Mesothelial cell of epicardium (in vitro differentiated cells): ENCODE measurements around the gene OR11G2. TPM values are rescaled to one million over a fixed set of nuclear protein-coding genes. Genes with fewer than 3 reads are reported as not detected.
"Not testable (repeated sequence)": the region's sequence is repeated elsewhere in the genome, so short reads cannot be mapped to it uniquely, and the experiment has no call there.

Experiments used
- DNase-seq, 2 experiments: peaks; one replicate each; pipeline ENCODE4 v3.0.0; 2021; ENCODE audit warnings: low spot score in 2 of 2; ENCODE audit not compliant: unreplicated experiment in 2 of 2
- H3K27ac Mint-ChIP-seq: 2 replicates; pipeline ENCODE4 v1.8.0; 2021; ENCODE audit warnings: mixed read lengths
- H3K27me3 Mint-ChIP-seq: 2 replicates; pipeline ENCODE4 v1.8.0; 2021; ENCODE audit warnings: low read depth, mixed read lengths
- H3K36me3 Mint-ChIP-seq: 2 replicates; pipeline ENCODE4 v1.8.0; 2021; ENCODE audit warnings: mixed read lengths
- H3K4me1 Mint-ChIP-seq: 2 replicates; pipeline ENCODE4 v1.8.0; 2021; ENCODE audit warnings: mixed read lengths
- H3K4me3 Mint-ChIP-seq: 2 replicates; pipeline ENCODE4 v1.8.0; 2021; ENCODE audit warnings: mild to moderate bottlenecking, moderate library complexity, mixed read lengths
- H3K9me3 Mint-ChIP-seq: 2 replicates; pipeline ENCODE4 v1.8.0; 2021; ENCODE audit warnings: mixed read lengths
- CTCF ChIP-seq: fragments of 200-600 bp; sonication (generic); IDR thresholded peaks from one replicate; pipeline ENCODE4 v1.5.0; 2021; ENCODE audit warnings: antibody characterized with exemption; ENCODE audit not compliant: unreplicated experiment
- total RNA-seq: library from RNA; stranded (reverse); gene quantifications from 3 replicates; pipeline ENCODE4 v1.2.1, GENCODE V29; 2021

The OR11G2 gene
- total RNA-seq, result not detected in 3 replicates

- H3K36me3 Mint-ChIP-seq, result no peaks in the 10 kb centered on the region
- no peak for TF ChIP-seq CTCF
- H3K27ac Mint-ChIP-seq, result no peak within 1 kb of the TSS
- H3K4me3 Mint-ChIP-seq, result no peak within 1 kb of the TSS
- DNase-seq, result no peak
- H3K4me1 Mint-ChIP-seq, result no peaks in the 10 kb centered on the region
- H3K9me3 Mint-ChIP-seq, result peaks cover 75% of the 10 kb centered on the region
- H3K27me3 Mint-ChIP-seq, result no peaks in the 10 kb centered on the region
Observed at GRCh38 chr14:20190596-20190995, at the start of gene OR11G2. TSS of gene OR11G2 (plus strand) at chr14:20190896. CDS start at chr14:20197438, 6,542 bp downstream.

GRCh38 chr14:20143911-20144310 is 46.8 kb upstream of the OR11G2 start:
- H3K27ac Mint-ChIP-seq, result no peak overlapping the region
- DNase-seq, result no peak
- no peaks in the 10 kb centered on the region for H3K36me3 Mint-ChIP-seq
- no peaks in the 10 kb centered on the region for H3K27me3 Mint-ChIP-seq
- TF ChIP-seq CTCF, result no peak
- H3K9me3 Mint-ChIP-seq, result peaks cover 69% of the 10 kb centered on the region
- H3K4me1 Mint-ChIP-seq, result no peaks in the 10 kb centered on the region
- no peak overlapping the region for H3K4me3 Mint-ChIP-seq

GRCh38 chr14:20144820-20145219 is 45.9 kb upstream of the OR11G2 start:
- H3K27me3 Mint-ChIP-seq, result no peaks in the 10 kb centered on the region
- no peak for TF ChIP-seq CTCF
- no peaks in the 10 kb centered on the region for H3K36me3 Mint-ChIP-seq
- no peak overlapping the region for H3K27ac Mint-ChIP-seq
- peaks cover 69% of the 10 kb centered on the region for H3K9me3 Mint-ChIP-seq
- no peaks in the 10 kb centered on the region for H3K4me1 Mint-ChIP-seq
- H3K4me3 Mint-ChIP-seq, result no peak overlapping the region
- DNase-seq, result no peak

GRCh38 chr14:20164462-20164861 is 26.2 kb upstream of the OR11G2 start:
- no peaks in the 10 kb centered on the region for H3K27me3 Mint-ChIP-seq
- peaks cover 88% of the 10 kb centered on the region for H3K9me3 Mint-ChIP-seq
- no peak overlapping the region for H3K4me3 Mint-ChIP-seq
- no peak for TF ChIP-seq CTCF
- no peak overlapping the region for H3K27ac Mint-ChIP-seq
- DNase-seq, result no peak
- peaks cover 2% of the 10 kb centered on the region for H3K36me3 Mint-ChIP-seq
- H3K4me1 Mint-ChIP-seq, result no peaks in the 10 kb centered on the region

- DNase-seq, result no peak
- H3K36me3 Mint-ChIP-seq, result peaks cover 2% of the 10 kb centered on the region
- no peak overlapping the region for H3K27ac Mint-ChIP-seq
- H3K4me1 Mint-ChIP-seq, result no peaks in the 10 kb centered on the region
- H3K9me3 Mint-ChIP-seq, result peaks cover 70% of the 10 kb centered on the region
- no peak overlapping the region for H3K4me3 Mint-ChIP-seq
- TF ChIP-seq CTCF, result no peak
- no peaks in the 10 kb centered on the region for H3K27me3 Mint-ChIP-seq
Observed at GRCh38 chr14:20167091-20167490, 23.6 kb upstream of the OR11G2 start.

GRCh38 chr14:20169852-20170251 is 20.8 kb upstream of the OR11G2 start:
- not testable (repeated sequence) for DNase-seq, H3K36me3 Mint-ChIP-seq, H3K27ac Mint-ChIP-seq, H3K4me1 Mint-ChIP-seq, H3K27me3 Mint-ChIP-seq, H3K4me3 Mint-ChIP-seq
- H3K9me3 Mint-ChIP-seq, result peaks cover 55% of the 10 kb centered on the region

GRCh38 chr14:20174205-20174604 is 16.5 kb upstream of the OR11G2 start:
- H3K27me3 Mint-ChIP-seq, H3K4me3 Mint-ChIP-seq, H3K27ac Mint-ChIP-seq, H3K36me3 Mint-ChIP-seq, DNase-seq, H3K4me1 Mint-ChIP-seq: not testable (repeated sequence)
- peaks cover 45% of the 10 kb centered on the region for H3K9me3 Mint-ChIP-seq
